Kidney (tissue), 11 donors: Measurements from ENCODE around the gene LRWD1. TPM values are rescaled to one million over a fixed set of nuclear protein-coding genes. Genes with fewer than 3 reads are reported as not detected.
"Not testable (repeated sequence)": the region's sequence is repeated elsewhere in the genome, so short reads cannot be mapped to it uniquely, and the experiment has no call there.

ENCODE experiments used
- DNase-seq, 5 donors: peaks; one replicate each; pipeline ENCODE4 v3.0.0-alpha.2; 2013 to 2020
- FAIRE-seq: peaks from 2 replicates; lab custom pipeline; 2012; peaks lifted over from hg19 to GRCh38; lab: Jason Lieb, UNC
- H3K27ac ChIP-seq, 2 donors: one replicate each; pipeline ENCODE4 v1.7.0; 2013; ENCODE audit warnings: low read depth in 2 of 2, low read length in 2 of 2, inconsistent platforms in 1 of 2
- H3K27me3 ChIP-seq: one replicate; pipeline ENCODE4 v1.7.1; 2013; ENCODE audit warnings: low read length, inconsistent platforms; ENCODE audit not compliant: control insufficient read depth, insufficient read depth
- H3K36me3 ChIP-seq, 3 donors: one replicate each; pipeline versions ENCODE4 v1.7.0 to v1.7.1; 2013; ENCODE audit warnings: low read length in 3 of 3, control low read depth in 1 of 3, inconsistent platforms in 1 of 3; ENCODE audit not compliant: insufficient read depth in 3 of 3, control insufficient read depth in 2 of 3
- H3K4me1 ChIP-seq, 3 donors: one replicate each; pipeline versions ENCODE4 v1.7.0 to v1.7.1; 2013; ENCODE audit warnings: low read length in 3 of 3, inconsistent platforms in 1 of 3, low read depth in 1 of 3; ENCODE audit not compliant: control insufficient read depth in 2 of 3, insufficient read depth in 2 of 3
- H3K4me3 ChIP-seq, 3 donors: one replicate each; pipeline versions ENCODE4 v1.7.0 to v1.8.1; 2013; ENCODE audit warnings: low read length in 3 of 3, control low read depth in 1 of 3, inconsistent platforms in 1 of 3
- H3K9ac ChIP-seq, 3 donors: one replicate each; pipeline versions ENCODE4 v1.7.0 to v1.7.1; 2013; ENCODE audit warnings: low read length in 3 of 3, control low read depth in 1 of 3, inconsistent platforms in 1 of 3
- H3K9me3 ChIP-seq, 3 donors: one replicate each; pipeline versions ENCODE4 v1.7.0 to v1.7.1; 2013; ENCODE audit warnings: low read length in 3 of 3, control low read depth in 1 of 3, inconsistent platforms in 1 of 3; ENCODE audit not compliant: control insufficient read depth in 2 of 3, insufficient read depth in 1 of 3
- intact Hi-C: fragments of 100-400 bp; cut with DNase I; formaldehyde crosslinking; loops from one replicate; pipeline ENCODE4 v1.11.1; 2022
- polyA plus RNA-seq: library from polyadenylated mRNA; stranded (reverse); fragments of 350-450 nt; fragmentation: Illumina TruSeq; extraction: RNeasy Lipid Tissue Mini Kit (QIAGEN cat#74804); gene quantifications from one replicate; pipeline ENCODE4 v1.2.3, GENCODE V29; 2014; ENCODE audit warnings: low read depth, low replicate concordance; ENCODE audit not compliant: insufficient read depth
- total RNA-seq: library from RNA; stranded (reverse); fragmentation: NEBNext Ultra II Directional; extraction: Animal tissue kit (Norgen Biotek cat#: 25700); gene quantifications from one replicate; pipeline ENCODE4 v1.2.1, GENCODE V29; 2021
- donor health status: control.
- donor health status: control.
- donor health status: DM: yes; HTN: yes; CAD: no.
- donor health status: Normal renal cell carcinoma (clear cell type).

Gene LRWD1
- total and polyA plus RNA-seq, 2 donors from 2014 or later: 14.0 to 14.1 TPM

DNA sequence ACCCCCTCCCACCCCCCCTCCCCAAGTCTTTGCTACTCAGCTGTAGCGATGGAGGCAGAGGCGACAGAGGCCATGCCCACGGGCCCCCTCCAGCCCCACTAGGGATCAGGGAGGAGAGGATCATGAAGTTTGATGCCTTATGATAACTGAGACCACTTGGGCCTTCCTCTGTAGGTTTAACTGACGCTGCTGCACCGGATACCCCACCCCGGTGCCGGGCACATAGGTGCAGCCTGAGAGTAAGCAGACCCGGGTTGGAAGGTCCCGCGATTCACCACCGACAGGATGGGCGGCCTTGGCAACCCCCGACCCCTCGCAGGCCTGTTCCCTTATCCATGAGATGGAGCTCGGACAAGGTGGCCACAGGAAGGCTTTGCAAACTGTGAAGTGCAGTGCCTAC lies 29.2 kb downstream of the LRWD1 start:
- H3K9me3 ChIP-seq, H3K27me3 ChIP-seq, FAIRE-seq: not testable (repeated sequence)

DNA sequence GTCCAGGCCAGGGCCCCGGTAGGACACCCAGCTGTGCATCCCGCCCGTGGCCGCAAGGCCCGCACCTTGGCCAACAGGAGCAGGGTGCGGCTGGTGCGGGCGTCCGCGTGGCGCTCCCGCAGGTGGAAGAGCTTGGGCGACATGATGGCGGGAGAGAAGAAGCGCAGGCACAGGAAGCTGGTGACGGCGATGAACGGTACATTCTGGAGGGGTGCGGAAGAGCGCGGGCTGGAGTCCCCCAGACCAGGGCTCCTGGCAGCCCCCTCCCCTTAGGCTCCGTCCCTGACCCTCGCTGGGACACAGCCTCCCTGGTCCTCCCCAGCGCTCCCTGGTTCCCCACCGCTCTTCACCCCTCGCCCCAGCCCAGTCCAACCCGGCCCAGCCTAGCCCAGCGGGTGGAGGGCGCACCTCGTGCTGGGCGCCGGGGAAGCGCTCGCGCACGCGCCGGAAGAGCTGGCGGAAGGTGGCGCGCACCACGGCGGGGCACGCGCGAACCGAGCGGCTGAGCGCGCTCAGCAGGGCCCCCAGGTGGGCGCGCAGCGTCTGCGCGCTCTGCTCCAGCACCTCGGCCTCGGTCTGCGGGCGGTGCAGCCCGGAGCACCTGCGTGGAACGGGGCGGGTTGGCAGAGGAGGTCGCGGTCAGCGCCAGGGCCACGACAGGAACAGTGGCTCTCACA lies 29.8 kb downstream of the LRWD1 start:
- intact Hi-C loops, H3K9ac ChIP-seq, H3K4me3 ChIP-seq, H3K9me3 ChIP-seq, FAIRE-seq, H3K36me3 ChIP-seq, H3K4me1 ChIP-seq, H3K27me3 ChIP-seq, H3K27ac ChIP-seq, DNase-seq: not testable (repeated sequence)

More for the DNA sequence above, 29.2 kb downstream of the LRWD1 start:
- peak in 1 of 5 donors; percentile 44 for DNase-seq
- H3K4me1 ChIP-seq, intact Hi-C loops, H3K36me3 ChIP-seq, H3K4me3 ChIP-seq, H3K27ac ChIP-seq, H3K9ac ChIP-seq: not testable (repeated sequence)

DNA sequence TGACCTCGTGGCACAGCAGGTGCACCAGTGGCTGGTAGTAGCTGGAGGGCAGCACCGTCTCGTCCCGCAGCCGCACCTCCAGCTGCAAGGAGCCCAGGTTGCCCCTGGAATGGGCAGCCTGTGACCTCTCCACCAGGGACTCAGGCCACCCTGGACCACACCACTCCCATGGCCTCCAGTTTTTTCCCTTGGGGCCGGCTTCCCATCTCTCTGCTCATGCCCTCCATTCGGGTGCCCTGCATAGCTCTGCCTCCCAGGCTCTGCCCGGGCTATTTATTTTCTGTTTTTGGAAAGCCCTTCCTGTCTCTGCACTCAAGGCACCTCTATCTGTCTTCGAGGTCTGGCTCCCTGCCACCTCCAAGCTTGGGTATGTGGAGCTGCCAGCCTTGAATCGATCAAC lies 32.1 kb downstream of the LRWD1 start:
- H3K27ac ChIP-seq, H3K27me3 ChIP-seq, H3K9ac ChIP-seq, H3K4me1 ChIP-seq, intact Hi-C loops, H3K4me3 ChIP-seq, H3K36me3 ChIP-seq, H3K9me3 ChIP-seq, FAIRE-seq: not testable (repeated sequence)
- DNase-seq: peak in 2 of 5 donors; percentile 4 to 64

DNA sequence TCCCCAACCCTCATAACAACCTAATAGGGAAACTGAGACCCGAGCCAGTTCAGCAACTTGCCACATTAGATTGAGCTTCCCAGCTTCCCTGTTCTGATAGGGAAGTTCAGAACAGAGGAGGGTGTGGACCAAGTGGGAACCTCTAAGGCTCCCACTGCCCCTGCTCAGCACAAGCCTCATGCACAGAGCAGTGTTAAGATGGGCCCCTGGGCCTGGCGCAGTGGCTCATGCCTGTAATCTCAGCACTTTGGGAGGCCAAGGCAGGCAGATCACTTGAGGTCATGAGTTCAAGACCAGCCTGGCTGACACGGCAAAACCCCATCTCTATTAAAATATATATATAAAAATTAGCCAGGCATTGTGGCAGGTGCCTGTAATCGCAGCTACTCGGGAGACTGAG lies 32.5 kb downstream of the LRWD1 start:
- H3K4me1 ChIP-seq, intact Hi-C loops, H3K36me3 ChIP-seq, H3K4me3 ChIP-seq, H3K27me3 ChIP-seq, H3K27ac ChIP-seq, FAIRE-seq, H3K9me3 ChIP-seq, H3K9ac ChIP-seq: not testable (repeated sequence)
- DNase-seq: peak in 1 of 5 donors; percentile 27

DNA sequence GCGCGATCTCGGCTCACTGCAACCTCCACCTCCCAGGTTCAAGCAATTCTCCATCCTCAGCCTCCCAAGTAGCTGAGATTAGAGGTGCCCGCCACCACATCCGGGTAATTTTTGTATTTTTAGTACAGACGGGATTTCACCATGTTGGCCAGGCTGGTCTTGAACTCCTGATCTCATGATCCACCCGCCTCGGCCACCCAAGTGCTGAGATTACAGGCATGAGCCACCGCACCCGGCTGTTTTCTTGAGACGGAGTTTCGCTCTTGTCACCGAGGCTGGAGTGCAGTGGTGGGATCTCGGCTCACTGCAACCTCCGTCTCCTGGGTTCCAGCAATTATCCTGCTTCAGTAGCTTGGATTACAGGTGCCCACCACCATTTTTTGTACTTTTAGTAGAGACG lies 33.5 kb downstream of the LRWD1 start:
- H3K4me1 ChIP-seq, H3K36me3 ChIP-seq, H3K27ac ChIP-seq, H3K27me3 ChIP-seq, H3K4me3 ChIP-seq, intact Hi-C loops, H3K9ac ChIP-seq, FAIRE-seq, H3K9me3 ChIP-seq: not testable (repeated sequence)
- DNase-seq: peak in 1 of 5 donors; percentile 46

DNA sequence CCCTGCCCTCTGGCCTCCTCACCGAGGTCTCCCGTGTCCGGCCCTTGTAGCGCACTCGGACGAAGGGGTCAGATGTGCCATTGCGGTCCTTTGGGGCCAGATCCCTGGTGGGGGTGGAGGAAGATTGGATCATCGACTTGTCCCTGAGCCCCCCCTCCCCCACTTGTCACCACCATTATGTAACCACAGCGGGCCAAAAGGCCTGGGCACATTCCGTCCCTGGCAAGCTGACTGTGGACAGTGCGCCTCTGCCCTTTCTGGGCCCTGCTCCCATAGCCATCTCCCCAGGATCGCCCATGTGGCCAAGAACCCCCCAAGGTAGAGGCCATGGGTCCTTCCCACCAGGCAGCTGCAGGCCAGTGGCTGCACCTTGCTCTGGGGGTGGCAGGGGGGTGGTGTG lies 38.4 kb downstream of the LRWD1 start:
- intact Hi-C loops, H3K4me1 ChIP-seq, H3K36me3 ChIP-seq, FAIRE-seq, H3K9ac ChIP-seq, H3K9me3 ChIP-seq, H3K4me3 ChIP-seq, H3K27me3 ChIP-seq, H3K27ac ChIP-seq, DNase-seq: not testable (repeated sequence)

DNA sequence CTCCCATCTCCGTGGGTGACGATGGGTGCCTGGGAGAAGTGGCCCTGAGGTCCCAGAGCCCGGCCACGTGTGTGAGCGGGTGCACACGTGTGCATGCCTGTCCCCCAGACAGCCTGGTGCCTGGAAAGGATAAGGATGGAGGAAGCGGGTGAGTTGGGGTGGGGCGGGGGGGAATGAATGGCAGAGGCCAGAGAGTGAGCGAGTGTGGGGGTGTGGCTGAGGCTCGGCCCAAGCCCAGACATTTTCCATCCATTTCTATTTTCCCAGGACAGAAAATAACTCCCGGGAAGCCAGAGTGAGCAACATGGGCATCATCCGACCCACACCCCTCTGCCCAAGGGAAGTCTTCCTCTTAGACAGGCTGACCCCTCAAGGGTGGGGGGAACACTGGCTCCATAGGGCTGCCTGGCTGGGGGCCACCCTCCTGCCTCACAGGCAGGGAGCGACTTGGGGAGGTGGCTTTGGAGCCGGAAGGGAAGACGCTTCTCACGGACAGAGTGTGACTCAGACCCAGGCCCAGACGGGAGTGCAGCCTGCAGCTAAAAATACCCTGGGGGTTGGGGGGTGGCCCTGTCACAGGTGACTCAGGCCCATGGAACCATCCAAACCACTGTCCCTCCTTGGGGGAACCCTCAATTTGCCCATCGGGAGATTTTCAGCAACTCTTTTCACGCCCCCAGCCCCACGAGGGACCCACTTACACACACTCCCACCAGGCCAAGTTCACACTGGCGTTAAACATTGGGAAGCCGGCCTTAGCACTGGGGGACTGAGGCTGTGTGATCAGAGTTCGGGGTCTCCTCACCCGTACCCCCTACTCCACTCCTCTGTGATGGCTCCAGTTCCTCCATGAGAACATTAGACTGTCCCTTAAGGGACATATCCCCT lies 40.8 kb downstream of the LRWD1 start:
- H3K4me1 ChIP-seq, H3K4me3 ChIP-seq, H3K27me3 ChIP-seq, H3K9ac ChIP-seq, H3K9me3 ChIP-seq, H3K27ac ChIP-seq, intact Hi-C loops, FAIRE-seq, H3K36me3 ChIP-seq: not testable (repeated sequence)
- DNase-seq: peak in 1 of 5 donors; percentile 29

DNA sequence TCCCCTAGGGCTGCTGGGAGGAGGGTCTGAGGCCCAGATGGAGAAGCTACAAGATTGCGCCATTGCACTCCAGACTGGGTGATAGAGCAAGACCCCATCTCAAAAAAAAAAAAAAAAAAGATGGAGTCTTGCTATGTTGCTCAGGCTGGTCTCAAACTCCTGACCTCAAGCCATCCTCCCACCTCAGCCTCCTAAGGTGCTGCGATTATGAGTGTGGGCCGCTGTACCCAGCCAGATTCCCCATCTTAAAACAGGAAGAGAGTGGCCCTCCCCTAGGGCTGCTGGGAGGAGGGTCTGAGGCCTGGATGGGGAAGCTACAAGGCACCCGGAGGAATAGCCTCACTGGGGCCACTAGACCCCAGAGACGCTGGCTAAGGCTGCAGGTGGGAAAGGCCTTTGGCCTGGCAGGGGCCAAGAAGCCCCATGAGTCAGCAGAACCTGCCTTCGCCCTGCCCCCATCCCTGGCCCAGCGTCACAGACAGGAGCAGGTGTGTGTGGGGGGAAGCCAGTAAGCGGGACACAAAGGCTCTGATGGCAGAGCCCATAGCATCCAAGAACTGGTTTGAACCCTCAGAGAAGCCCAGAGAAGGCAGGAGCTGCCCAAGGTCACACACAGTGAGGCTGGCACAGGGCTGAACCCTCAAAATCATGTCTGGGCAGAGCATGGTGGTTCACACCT lies 42.8 kb downstream of the LRWD1 start:
- H3K9ac ChIP-seq, H3K27ac ChIP-seq, intact Hi-C loops, H3K36me3 ChIP-seq, H3K9me3 ChIP-seq, H3K27me3 ChIP-seq, FAIRE-seq, H3K4me1 ChIP-seq, H3K4me3 ChIP-seq: not testable (repeated sequence)
- peak in 1 of 5 donors; percentile 20 for DNase-seq
